A673 (cell line): ENCODE data around the gene HDAC4.

Experiments
- CTCF ChIP-seq: fragments of 300-800, 200-600 bp; sonication (generic); conservative IDR thresholded peaks from 2 replicates; pipeline ENCODE4 v1.5.1; 2017; ENCODE audit warnings: low read depth, mild to moderate bottlenecking, antibody characterized with exemption, low read length, moderate library complexity, mixed read lengths
- EZH2 ChIP-seq: fragments of 200-600 bp; sonication (generic); IDR thresholded peaks from 2 replicates; pipeline ENCODE4 v1.6.1; 2017; ENCODE audit warnings: borderline replicate concordance, low read depth, mild to moderate bottlenecking, mixed read lengths, antibody characterized with exemption, low read length; ENCODE audit not compliant: poor library complexity, severe bottlenecking

- TF ChIP-seq CTCF: no peak
- TF ChIP-seq EZH2: no peak
Measured at GRCh38 chr2:239326831-239327535, 73.8 kb downstream of the HDAC4 start.
